ENCODE data around the gene TUBGCP2. TPM values are rescaled to one million over a fixed set of nuclear protein-coding genes. Genes with fewer than 3 reads are reported as not detected.

Gene TUBGCP2
- total RNA-seq, 1 experiment from 2014 or later = 93.7 TPM

DNA sequence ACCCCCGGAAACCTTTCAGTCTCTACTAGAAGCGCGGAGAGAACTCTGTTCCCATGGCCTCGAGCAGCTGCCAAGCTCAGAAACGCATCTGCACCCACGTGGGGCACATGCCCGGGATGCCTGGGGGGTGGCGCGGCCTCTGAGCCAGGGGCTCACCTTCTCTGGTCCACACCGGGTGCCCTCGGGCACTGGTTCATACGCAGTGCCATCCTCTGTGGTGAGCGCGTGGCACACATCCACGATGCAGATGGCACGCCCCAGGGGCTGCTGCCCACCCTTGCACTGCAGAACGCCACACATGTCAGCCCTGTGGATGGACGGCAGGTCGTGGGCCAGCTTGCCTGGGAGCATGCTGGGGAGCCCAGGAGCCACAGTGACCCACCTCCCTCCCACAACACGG, 38.5 kb downstream of the TUBGCP2 start:
- in situ Hi-C loops (cut with HindIII; ENCODE audit: low pct_unique_long_range_greater_than_20kb, low sequenced_read_pairs) (no loop called here), intact Hi-C loops (cut with micrococcal nuclease; ENCODE audit: unreplicated experiment) (no loop called here)
- BruUV-seq (replicated peaks) = no TSS peak
- Histone ChIP-seq H3K27ac (ENCODE audit: low read length) (no peak overlapping the region), H3K36me3 (ENCODE audit: control insufficient read depth, insufficient read depth, low read length) (no peaks in the 10 kb centered on the region), H3K4me1 (ENCODE audit: control insufficient read depth, insufficient read depth, low read length) (peaks cover 5% of the 10 kb centered on the region; the same call in 1 of the 2 replicates), H3K9me3 (ENCODE audit: control insufficient read depth, insufficient read depth, low read depth, low read length) (no peaks in the 10 kb centered on the region), H3K4me3 (ENCODE audit: low read depth in 2 of 2, low read length in 2 of 2) (no peak overlapping the region), H3K27me3 (ENCODE audit: control insufficient read depth, insufficient read depth, low read length) (no peaks in the 10 kb centered on the region)
- CTCF ChIA-PET = interaction anchor here (0.6 kb wide), 1 partner anchor 17 kb away, joined by 5 read pairs; no protein-coding TSS in a partner anchor
- TF ChIP-seq, protein P1, sequence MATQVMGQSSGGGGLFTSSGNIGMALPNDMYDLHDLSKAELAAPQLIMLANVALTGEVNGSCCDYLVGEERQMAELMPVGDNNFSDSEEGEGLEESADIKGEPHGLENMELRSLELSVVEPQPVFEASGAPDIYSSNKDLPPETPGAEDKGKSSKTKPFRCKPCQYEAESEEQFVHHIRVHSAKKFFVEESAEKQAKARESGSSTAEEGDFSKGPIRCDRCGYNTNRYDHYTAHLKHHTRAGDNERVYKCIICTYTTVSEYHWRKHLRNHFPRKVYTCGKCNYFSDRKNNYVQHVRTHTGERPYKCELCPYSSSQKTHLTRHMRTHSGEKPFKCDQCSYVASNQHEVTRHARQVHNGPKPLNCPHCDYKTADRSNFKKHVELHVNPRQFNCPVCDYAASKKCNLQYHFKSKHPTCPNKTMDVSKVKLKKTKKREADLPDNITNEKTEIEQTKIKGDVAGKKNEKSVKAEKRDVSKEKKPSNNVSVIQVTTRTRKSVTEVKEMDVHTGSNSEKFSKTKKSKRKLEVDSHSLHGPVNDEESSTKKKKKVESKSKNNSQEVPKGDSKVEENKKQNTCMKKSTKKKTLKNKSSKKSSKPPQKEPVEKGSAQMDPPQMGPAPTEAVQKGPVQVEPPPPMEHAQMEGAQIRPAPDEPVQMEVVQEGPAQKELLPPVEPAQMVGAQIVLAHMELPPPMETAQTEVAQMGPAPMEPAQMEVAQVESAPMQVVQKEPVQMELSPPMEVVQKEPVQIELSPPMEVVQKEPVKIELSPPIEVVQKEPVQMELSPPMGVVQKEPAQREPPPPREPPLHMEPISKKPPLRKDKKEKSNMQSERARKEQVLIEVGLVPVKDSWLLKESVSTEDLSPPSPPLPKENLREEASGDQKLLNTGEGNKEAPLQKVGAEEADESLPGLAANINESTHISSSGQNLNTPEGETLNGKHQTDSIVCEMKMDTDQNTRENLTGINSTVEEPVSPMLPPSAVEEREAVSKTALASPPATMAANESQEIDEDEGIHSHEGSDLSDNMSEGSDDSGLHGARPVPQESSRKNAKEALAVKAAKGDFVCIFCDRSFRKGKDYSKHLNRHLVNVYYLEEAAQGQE (IDR thresholded peaks at IDR 0.05; ENCODE audit: insufficient read depth in 1 of 2, low read depth in 2 of 2, low read length in 1 of 2) = no peak
- TF ChIP-seq TCF7L2 (IDR thresholded peaks at IDR 0.05; ENCODE audit: low read depth, low read length) (no peak), SIN3A (IDR thresholded peaks at IDR 0.05; ENCODE audit: borderline replicate concordance, insufficient read depth, low read depth, low read length) (no peak), POLR2AphosphoS5 (IDR thresholded peaks at IDR 0.05; ENCODE audit: low read depth, low read length) (no peak)
- TF ChIP-seq, protein P2, sequence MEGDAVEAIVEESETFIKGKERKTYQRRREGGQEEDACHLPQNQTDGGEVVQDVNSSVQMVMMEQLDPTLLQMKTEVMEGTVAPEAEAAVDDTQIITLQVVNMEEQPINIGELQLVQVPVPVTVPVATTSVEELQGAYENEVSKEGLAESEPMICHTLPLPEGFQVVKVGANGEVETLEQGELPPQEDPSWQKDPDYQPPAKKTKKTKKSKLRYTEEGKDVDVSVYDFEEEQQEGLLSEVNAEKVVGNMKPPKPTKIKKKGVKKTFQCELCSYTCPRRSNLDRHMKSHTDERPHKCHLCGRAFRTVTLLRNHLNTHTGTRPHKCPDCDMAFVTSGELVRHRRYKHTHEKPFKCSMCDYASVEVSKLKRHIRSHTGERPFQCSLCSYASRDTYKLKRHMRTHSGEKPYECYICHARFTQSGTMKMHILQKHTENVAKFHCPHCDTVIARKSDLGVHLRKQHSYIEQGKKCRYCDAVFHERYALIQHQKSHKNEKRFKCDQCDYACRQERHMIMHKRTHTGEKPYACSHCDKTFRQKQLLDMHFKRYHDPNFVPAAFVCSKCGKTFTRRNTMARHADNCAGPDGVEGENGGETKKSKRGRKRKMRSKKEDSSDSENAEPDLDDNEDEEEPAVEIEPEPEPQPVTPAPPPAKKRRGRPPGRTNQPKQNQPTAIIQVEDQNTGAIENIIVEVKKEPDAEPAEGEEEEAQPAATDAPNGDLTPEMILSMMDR (IDR thresholded peaks at IDR 0.05) = no peak
- DNase-seq (ENCODE audit: low read depth, low spot score) (no peak), ATAC-seq (no peak)
- POLR2A ChIA-PET = no interaction called here

DNA sequence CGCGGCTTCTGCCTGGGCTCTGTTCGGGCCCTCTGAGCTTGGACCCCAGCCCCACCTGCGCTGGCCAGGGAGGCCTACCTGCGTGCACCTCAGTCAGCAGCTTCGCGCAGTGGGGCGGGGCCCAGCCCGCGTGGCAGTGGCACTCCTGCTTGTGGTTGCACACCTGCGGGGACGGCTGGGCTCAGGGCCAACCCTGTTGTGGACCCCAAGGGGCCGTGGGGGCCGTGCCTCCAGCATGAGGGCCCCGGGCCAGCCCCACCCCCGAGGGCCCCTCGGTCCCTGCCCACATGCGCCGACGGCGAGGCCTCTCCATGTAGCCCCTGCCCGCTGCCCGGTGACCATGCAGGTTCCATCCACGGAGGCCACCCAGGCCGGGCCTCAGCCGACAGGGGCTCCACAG, 39.3 kb downstream of the TUBGCP2 start:
- intact Hi-C loops (cut with micrococcal nuclease; ENCODE audit: unreplicated experiment) = no loop called here
- H3K9me3 ChIP-seq (ENCODE audit: control insufficient read depth, insufficient read depth, low read depth, low read length) = no peaks in the 10 kb centered on the region
- no peak overlapping the region for H3K27ac ChIP-seq (ENCODE audit: low read length)
- POLR2A ChIA-PET = no interaction called here
- no peaks in the 10 kb centered on the region for H3K36me3 ChIP-seq (ENCODE audit: control insufficient read depth, insufficient read depth, low read length)
- H3K4me3 ChIP-seq (ENCODE audit: low read depth in 2 of 2, low read length in 2 of 2) = no peak overlapping the region
- TF ChIP-seq TCF7L2 (IDR thresholded peaks at IDR 0.05; ENCODE audit: low read depth, low read length) (no peak), POLR2AphosphoS5 (IDR thresholded peaks at IDR 0.05; ENCODE audit: low read depth, low read length) (no peak), SIN3A (IDR thresholded peaks at IDR 0.05; ENCODE audit: borderline replicate concordance, insufficient read depth, low read depth, low read length) (no peak)
- TF ChIP-seq, protein P2 (IDR thresholded peaks at IDR 0.05) = no peak
- TF ChIP-seq, protein P1 (IDR thresholded peaks at IDR 0.05; ENCODE audit: insufficient read depth in 1 of 2, low read depth in 2 of 2, low read length in 1 of 2) = no peak
- in situ Hi-C loops (cut with HindIII; ENCODE audit: low pct_unique_long_range_greater_than_20kb, low sequenced_read_pairs) = no loop called here
- DNase-seq (ENCODE audit: low read depth, low spot score) (no peak), ATAC-seq (no peak)
- H3K4me1 ChIP-seq (ENCODE audit: control insufficient read depth, insufficient read depth, low read length) = no peaks in the 10 kb centered on the region
- CTCF ChIA-PET = no interaction called here
- BruUV-seq (replicated peaks) = no TSS peak
- H3K27me3 ChIP-seq (ENCODE audit: control insufficient read depth, insufficient read depth, low read length) = no peaks in the 10 kb centered on the region
